SK-N-SH (cell line): ENCODE measurements around the gene PSMB4. TPM values are rescaled to one million over a fixed set of nuclear protein-coding genes. Genes with fewer than 3 reads are reported as not detected.

ENCODE experiments used
- CTCF ChIA-PET: fragments of 300-600, 350-600 bp; formaldehyde crosslinking; extraction: SDS; loops from one replicate; lab custom pipeline; 2021; lab: Yijun Ruan, JAX
- POLR2A ChIA-PET: fragments of 350-600 bp; sonication (Branson Sonifier 250); formaldehyde crosslinking; extraction: SDS; loops from one replicate; lab custom pipeline; 2020; ENCODE audit warnings: antibody characterized with exemption, inconsistent platforms; lab: Yijun Ruan, JAX
- DNase-seq: peaks from one replicate; pipeline ENCODE4 v3.0.0; 2012
- H2AFZ ChIP-seq: fragments of 200-600 bp; sonication (generic); 2 replicates; pipeline ENCODE4 v1.8.1; 2016; ENCODE audit warnings: antibody characterized with exemption, mild to moderate bottlenecking, low read depth
- H3F3A ChIP-seq: fragments of 200-600 bp; sonication (generic); replicated peaks from 2 replicates; pipeline ENCODE3; 2016; ENCODE audit warnings: antibody characterized with exemption, mild to moderate bottlenecking; ENCODE audit not compliant: insufficient read depth
- H3K27ac ChIP-seq, 2 experiments: fragments of 200-500 bp in 1 of 2; fragments of 200-600 bp in 1 of 2; sonication (Bioruptor generic) in 1 of 2; sonication (generic), shearing (Covaris generic) in 1 of 2; 2 replicates each; pipeline versions ENCODE4 v1.5.1 to v1.6.1; 2014 to 2016; ENCODE audit warnings: low read depth in 2 of 2, inconsistent platforms in 1 of 2, low read length in 1 of 2, mild to moderate bottlenecking in 1 of 2, mixed read lengths in 1 of 2
- H3K27me3 ChIP-seq: fragments of 200-600 bp; sonication (generic), shearing (Covaris generic); 2 replicates; pipeline ENCODE4 v1.6.1; 2016; ENCODE audit warnings: mixed run types; ENCODE audit not compliant: insufficient read depth
- H3K36me3 ChIP-seq, 2 experiments: fragments of 200-500 bp in 1 of 2; fragments of 200-600 bp in 1 of 2; sonication (Bioruptor generic) in 1 of 2; sonication (generic) in 1 of 2; replicated peaks in 1 of 2; 2 replicates each; pipeline versions ENCODE3 to v1.5.1; 2014 to 2016; ENCODE audit warnings: low read length in 1 of 2, mild to moderate bottlenecking in 1 of 2; ENCODE audit not compliant: insufficient read depth in 2 of 2, control insufficient read depth in 1 of 2
- H3K4me1 ChIP-seq, 2 experiments: fragments of 200-500 bp in 1 of 2; fragments of 200-600 bp in 1 of 2; sonication (Bioruptor generic) in 1 of 2; sonication (generic), shearing (Covaris generic) in 1 of 2; 2 replicates each; pipeline versions ENCODE4 v1.5.1 to v1.6.1; 2014 to 2016; ENCODE audit warnings: low read depth in 1 of 2, low read length in 1 of 2, mixed run types in 1 of 2; ENCODE audit not compliant: insufficient read depth in 2 of 2, control insufficient read depth in 1 of 2
- H3K4me2 ChIP-seq: fragments of 200-600 bp; sonication (generic), shearing (Covaris generic); 2 replicates; pipeline ENCODE4 v1.6.1; 2017; ENCODE audit warnings: mixed run types
- H3K4me3 ChIP-seq, 2 experiments: fragments of 200-500 bp in 1 of 2; fragments of 200-600 bp in 1 of 2; sonication (Bioruptor generic) in 1 of 2; sonication (generic), shearing (Covaris generic) in 1 of 2; 2 replicates each; pipeline versions ENCODE4 v1.5.1 to v1.8.1; 2014 to 2016; ENCODE audit warnings: low read depth in 2 of 2, inconsistent platforms in 1 of 2, low read length in 1 of 2, mild to moderate bottlenecking in 1 of 2, mixed read lengths in 1 of 2, moderate library complexity in 1 of 2
- H3K79me2 ChIP-seq: fragments of 200-600 bp; sonication (generic); 2 replicates; pipeline ENCODE4 v1.8.1; 2017; ENCODE audit warnings: mild to moderate bottlenecking; ENCODE audit not compliant: insufficient read depth
- H3K9ac ChIP-seq: fragments of 200-600 bp; sonication (generic); 2 replicates; pipeline ENCODE4 v1.6.1; 2017; ENCODE audit warnings: mixed run types
- H3K9me2 ChIP-seq: fragments of 200-600 bp; sonication (generic); 2 replicates; pipeline ENCODE4 v1.6.1; 2017; ENCODE audit warnings: mixed run types
- H3K9me3 ChIP-seq: fragments of 200-600 bp; sonication (generic); 2 replicates; pipeline ENCODE4 v1.6.1; 2017; ENCODE audit warnings: mixed run types, mild to moderate bottlenecking, moderate library complexity
- H4K20me1 ChIP-seq: fragments of 200-600 bp; sonication (generic); 2 replicates; pipeline ENCODE4 v1.6.1; 2017; ENCODE audit warnings: mild to moderate bottlenecking, mixed run types; ENCODE audit not compliant: insufficient read depth
- CHD2 ChIP-seq: fragments of 150-350 bp; IDR thresholded peaks from 2 replicates; pipeline ENCODE4 v1.6.1; 2018; ENCODE audit warnings: low read length; ENCODE audit not compliant: partially characterized antibody
- EP300 ChIP-seq, 2 experiments: IDR thresholded peaks; 2 replicates each; pipeline versions ENCODE4 v1.4.0 to v1.6.1; 2012; ENCODE audit warnings: borderline replicate concordance in 1 of 2, low read depth in 1 of 2, low read length in 1 of 2
- FOXJ3 ChIP-seq: sonication (generic); formaldehyde crosslinking; IDR thresholded peaks from 2 replicates; pipeline ENCODE4 v1.5.1; 2020; ENCODE audit warnings: mild to moderate bottlenecking, missing genetic modification reagents
- IRF3 ChIP-seq: fragments of 150-350 bp; IDR thresholded peaks from 2 replicates; pipeline ENCODE4 v1.6.1; 2016; ENCODE audit warnings: mild to moderate bottlenecking, low read depth, low read length
- MEF2A ChIP-seq: IDR thresholded peaks from 2 replicates; pipeline ENCODE4 v1.4.0; 2012; ENCODE audit warnings: low read depth, borderline replicate concordance
- NFIC ChIP-seq: IDR thresholded peaks from 2 replicates; pipeline ENCODE4 v1.4.0; 2012; ENCODE audit warnings: borderline replicate concordance
- RAD21 ChIP-seq: IDR thresholded peaks from 2 replicates; pipeline ENCODE4 v1.6.1; 2012; ENCODE audit warnings: mild to moderate bottlenecking, low read length
- SIN3A ChIP-seq: IDR thresholded peaks from 2 replicates; pipeline ENCODE4 v1.6.1; 2012; ENCODE audit warnings: low read depth, mild to moderate bottlenecking, low read length, moderate library complexity, borderline replicate concordance
- TAF1 ChIP-seq: IDR thresholded peaks from 2 replicates; pipeline ENCODE4 v1.6.1; 2012; ENCODE audit warnings: low read depth, mild to moderate bottlenecking, low read length, moderate library complexity, borderline replicate concordance
- ZBTB33 ChIP-seq: IDR thresholded peaks from 2 replicates; pipeline ENCODE4 v1.4.0; 2012; ENCODE audit warnings: low read depth, borderline replicate concordance
- WGBS: methylation state at CpG from one replicate; pipeline ENCODE4 v1.1.6; 2017; ENCODE audit warnings: low lambda C conversion rate; 5-methylcytosine and 5-hydroxymethylcytosine counted together
- polyA plus RNA-seq, 3 experiments: library from polyadenylated mRNA; depleted of rRNA; stranded (reverse); fragments of >200 nt; gene quantifications; 2 replicates each; pipeline ENCODE4 v1.2.3, GENCODE V29; 2012

Gene PSMB4
- polyA plus RNA-seq, 1 of the 3 experiments (the other 2 are of a cell fraction), result 716 TPM

DNA sequence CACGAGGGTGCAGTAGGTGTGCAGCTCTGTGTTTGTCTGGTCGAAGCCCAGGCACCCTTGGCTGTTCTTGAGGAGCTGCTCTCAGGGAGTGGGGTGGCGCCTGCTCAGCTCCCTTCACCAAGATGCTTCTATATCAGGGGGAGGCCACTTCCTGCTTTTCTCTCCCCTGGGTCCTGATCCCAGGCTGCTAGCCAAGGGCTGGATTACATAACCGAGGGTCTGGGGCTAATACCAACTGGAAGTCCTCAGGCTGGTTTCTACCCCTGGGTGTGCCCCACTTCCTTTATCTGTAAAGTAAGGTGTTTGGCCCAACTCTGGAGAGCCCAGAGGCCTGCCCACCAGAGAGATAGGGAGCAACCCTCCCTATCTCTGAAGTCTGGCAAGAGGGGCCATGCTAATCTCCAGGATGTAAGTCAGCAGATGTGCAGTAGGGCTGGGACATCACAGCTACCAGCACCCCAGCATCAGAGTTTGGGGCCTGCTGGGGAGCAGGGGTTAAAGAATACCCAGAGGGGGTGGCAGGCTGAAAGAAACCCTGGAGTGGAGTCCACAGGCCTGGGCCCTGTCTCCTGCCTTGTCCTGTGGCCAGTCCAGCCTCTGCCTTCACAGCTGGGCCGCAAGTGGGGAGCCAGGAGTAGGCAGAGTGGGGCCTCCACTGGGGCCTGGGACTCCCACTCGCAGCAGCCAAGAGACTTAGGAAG is 29.0 kb upstream of the PSMB4 start:
- H3K79me2 ChIP-seq, result no peaks in the 10 kb centered on the region
- no peak overlapping the region for H3K4me2 ChIP-seq
- H3K36me3 ChIP-seq, result no peaks in the 10 kb centered on the region
- no peak overlapping the region for H3K27ac ChIP-seq
- H3K9me3 ChIP-seq, result no peaks in the 10 kb centered on the region
- no peaks in the 10 kb centered on the region for H4K20me1 ChIP-seq
- no peak overlapping the region for H3K9ac ChIP-seq
- 92% methylated on average over 2 of the region's 6 CpGs for WGBS
- H3K4me1 ChIP-seq, result peaks cover 0 to 15% of the 10 kb centered on the region in 2 experiments; a peak in 1 of 4 replicates
- H3F3A ChIP-seq, result no peaks in the 10 kb centered on the region
- H3K4me3 ChIP-seq, result no peak overlapping the region
- H2AFZ ChIP-seq, result no peak overlapping the region
- H3K9me2 ChIP-seq, result no peaks in the 10 kb centered on the region
- TF ChIP-seq IRF3 (no peak), ZBTB33 (no peak), RAD21 (no peak), EP300 (IDR thresholded peaks at IDR 0.05; ENCODE audit: borderline replicate concordance in 1 of 2, low read depth in 1 of 2, low read length in 1 of 2) (no peak), MEF2A (no peak), NFIC (no peak), CHD2 (no peak), TAF1 (no peak), FOXJ3 (no peak)
- CTCF ChIA-PET, result interaction anchor here (1.4 to 2.7 kb wide), 3 partner anchors 12 to 70 kb away, joined by 3 to 12 read pairs (median 5); no protein-coding TSS in a partner anchor
- H3K27me3 ChIP-seq, result no peaks in the 10 kb centered on the region
- DNase-seq, result no peak
- POLR2A ChIA-PET, result interaction anchor here (1.1 kb wide), 1 partner anchor 29 kb away, joined by 3 read pairs; the partner anchor contains the start of gene PSMB4

DNA sequence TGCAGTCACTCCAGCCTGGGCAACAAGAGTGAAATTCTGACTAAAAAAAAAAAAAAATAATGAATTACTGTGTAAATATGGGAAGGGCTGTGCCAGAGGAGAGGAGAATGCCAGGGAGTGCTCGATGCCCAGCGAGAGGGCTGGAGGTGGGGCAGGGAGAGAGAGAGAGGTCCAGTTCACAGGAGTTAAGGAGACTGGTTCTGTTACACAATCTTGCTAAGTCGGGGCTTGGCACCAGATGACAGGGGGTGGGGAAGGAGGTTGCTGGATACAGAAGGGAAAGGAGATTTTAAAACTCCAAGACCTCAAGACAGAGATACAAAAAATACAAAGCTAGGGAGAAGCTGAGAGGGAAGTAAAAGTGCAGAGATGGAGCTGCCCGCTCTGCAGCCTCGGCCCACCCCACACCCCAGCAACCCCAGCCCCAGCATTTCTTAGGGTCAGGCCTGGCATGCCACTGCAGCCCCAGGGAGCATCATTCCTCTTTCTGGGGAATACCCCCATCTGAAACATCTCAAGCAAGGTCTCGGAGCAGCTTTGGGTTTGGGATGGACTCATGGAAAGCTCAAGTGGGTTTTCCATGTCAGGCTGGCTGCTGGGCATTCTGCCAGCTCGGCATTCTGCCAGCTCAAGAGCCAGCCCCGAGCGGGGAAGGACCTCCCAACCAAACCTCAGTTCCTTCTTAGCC is 27.9 kb upstream of the PSMB4 start:
- no peaks in the 10 kb centered on the region for H3K79me2 ChIP-seq
- WGBS, result 38% methylated on average over 9 of the region's 9 CpGs
- TF ChIP-seq SIN3A (no peak), NFIC (peak; percentile 62)
- TF ChIP-seq, all 33 proteins: peak for 1
- ChIA-PET POLR2A (interaction anchor here (0.7 kb wide), 1 partner anchor 28 kb away, joined by 3 read pairs; the partner anchor contains the start of gene PSMB4), CTCF (interaction anchor here (0.6 to 2.7 kb wide), 4 partner anchors 11 to 70 kb away, joined by 3 to 12 read pairs (median 4); partner anchors contain the start of gene PI4KB)
- Histone ChIP-seq H3K4me1 (peaks cover 0 to 15% of the 10 kb centered on the region in 2 experiments; a peak in 1 of 4 replicates), H3K9me3 (no peaks in the 10 kb centered on the region), H3K4me2 (no peak overlapping the region), H3F3A (no peaks in the 10 kb centered on the region), H3K4me3 (no peak overlapping the region), H3K27ac (no peak overlapping the region), H4K20me1 (no peaks in the 10 kb centered on the region), H3K36me3 (no peaks in the 10 kb centered on the region), H3K9ac (no peak overlapping the region), H2AFZ (0 out of 2 replicates have a peak overlapping the region, but pooled peaks have one; percentile 16), H3K9me2 (no peaks in the 10 kb centered on the region), H3K27me3 (no peaks in the 10 kb centered on the region)
- peak; percentile 80 for DNase-seq
